Measurements from ENCODE around the gene ENPP4.

GRCh38 chr6:46175446-46175845 lies 45.7 kb downstream of the ENPP4 start:
- TF ChIP-seq RARB (CRISPR knock-in tag; IDR thresholded peaks at IDR 0.05) = no peak
- no peak for TF ChIP-seq OSR1 (CRISPR knock-in tag; IDR thresholded peaks at IDR 0.05)
- no peak for TF ChIP-seq CREB5 (CRISPR knock-in tag; IDR thresholded peaks at IDR 0.05; ENCODE audit: low read depth)
- TF ChIP-seq SNAI2 (CRISPR knock-in tag; IDR thresholded peaks at IDR 0.05) = no peak
- TF ChIP-seq ESRRG (CRISPR knock-in tag; IDR thresholded peaks at IDR 0.05) = no peak
- no peak for TF ChIP-seq ZNF565 (CRISPR knock-in tag; conservative IDR thresholded peaks at IDR 0.05; ENCODE audit: low read depth)
- no peak for TF ChIP-seq PATZ1 (CRISPR knock-in tag; IDR thresholded peaks at IDR 0.05; ENCODE audit: borderline replicate concordance)
- no peak for TF ChIP-seq BACH2 (CRISPR knock-in tag; IDR thresholded peaks at IDR 0.05; ENCODE audit: borderline replicate concordance)
- no peak for TF ChIP-seq ZFP30 (CRISPR knock-in tag; IDR thresholded peaks at IDR 0.05)
- TF ChIP-seq CSRNP3 (CRISPR knock-in tag; IDR thresholded peaks at IDR 0.05) = no peak
- no peak for TF ChIP-seq CSDC2 (CRISPR knock-in tag; IDR thresholded peaks at IDR 0.05)
- TF ChIP-seq POU6F1 (CRISPR knock-in tag; IDR thresholded peaks at IDR 0.05; ENCODE audit: borderline replicate concordance, low read depth) = no peak
- TF ChIP-seq ZNF70 (CRISPR knock-in tag; IDR thresholded peaks at IDR 0.05) = no peak
- no peak for TF ChIP-seq ARNTL (CRISPR knock-in tag; IDR thresholded peaks at IDR 0.05; ENCODE audit: borderline replicate concordance, low read depth)

Data from SK-N-SH treated with all-trans-retinoic acid at 6 μM for 48 hours (cell line).